GM19351 (cell line): ENCODE results near the gene MYH10.
"Not testable (repeated sequence)": the region's sequence is repeated elsewhere in the genome, so short reads cannot be mapped to it uniquely, and the experiment has no call there.

Source experiments
- ATAC-seq: cut with Tn5 transposase; IDR thresholded peaks from one replicate; pipeline ENCODE4 v1.9.1; 2021; ENCODE audit warnings: mild to moderate bottlenecking, moderate library complexity; ENCODE audit not compliant: unreplicated experiment

The MYH10 gene

DNA sequence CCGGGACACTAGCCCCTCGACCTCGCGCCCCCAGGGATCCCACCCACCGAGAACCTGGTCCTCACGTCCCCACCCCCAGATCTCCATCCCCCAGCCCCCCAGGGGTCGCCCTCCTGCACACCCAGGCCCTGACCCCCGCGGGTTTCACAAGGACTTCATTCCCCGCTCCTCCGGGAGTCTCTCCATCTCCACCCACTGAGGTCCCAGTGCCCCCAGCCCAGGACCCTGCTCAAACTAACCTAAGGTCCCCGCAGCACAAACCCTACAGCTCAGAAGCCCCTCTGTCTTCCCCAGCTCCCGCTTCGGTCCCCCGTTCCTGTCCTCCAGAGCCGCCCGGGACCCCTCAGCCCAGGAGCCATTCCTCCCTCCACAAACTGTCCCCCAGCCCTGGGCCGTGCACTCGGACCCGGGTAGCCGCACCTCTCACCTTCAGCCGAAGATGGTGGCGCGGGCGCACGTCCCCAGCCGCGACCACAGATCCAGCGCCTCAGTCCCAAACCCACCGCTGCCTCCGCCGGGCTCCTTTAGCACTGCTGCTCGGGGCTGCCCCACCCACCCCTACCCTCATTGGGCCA is at the start of gene MYH10:
TSS of gene MYH10 (minus strand) at position 499 of the 575 bp plus-strand sequence. CDS start 7,479 bp downstream, outside the sequence.
- ATAC-seq: no peak

DNA sequence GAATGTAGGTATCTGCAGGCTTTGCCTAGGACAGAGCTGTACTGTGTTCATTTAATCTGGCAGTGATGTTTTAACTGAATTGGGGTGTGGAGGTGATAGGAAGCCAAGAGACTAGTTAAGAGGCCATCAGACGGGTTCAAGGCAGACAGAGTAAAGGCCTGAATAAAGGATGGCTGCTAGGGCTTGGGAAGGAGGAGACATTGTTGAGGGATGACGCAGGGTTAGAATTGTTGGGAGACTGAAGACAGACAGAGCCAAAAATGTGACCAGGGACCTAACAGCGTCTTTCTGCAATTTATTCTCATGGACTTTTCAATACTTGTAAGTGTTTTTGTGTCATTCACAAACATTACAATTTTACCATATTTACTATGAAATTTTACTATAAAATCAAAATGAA is 48.6 kb upstream of the MYH10 start:
- ATAC-seq: no peak

DNA sequence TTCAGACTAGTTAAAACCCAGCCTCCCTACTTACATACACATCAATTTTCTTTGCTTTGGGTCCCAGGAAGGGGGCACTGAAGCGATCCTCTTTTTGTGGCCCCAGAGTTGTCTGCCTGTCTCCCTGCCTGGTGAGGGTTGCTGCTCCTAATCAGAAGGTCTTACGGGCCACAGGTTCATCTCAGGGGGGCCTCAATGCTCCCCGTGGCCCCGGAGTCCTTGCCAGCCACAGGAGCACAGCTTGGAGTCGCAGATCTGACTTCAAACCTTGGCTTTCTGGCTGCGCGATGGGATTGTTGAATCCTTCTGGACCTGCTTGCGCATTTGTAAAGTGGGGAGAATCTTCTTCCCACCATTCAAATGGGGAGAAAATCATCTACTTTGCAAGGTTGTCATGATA is 44.8 kb upstream of the MYH10 start:
- no peak for ATAC-seq

DNA sequence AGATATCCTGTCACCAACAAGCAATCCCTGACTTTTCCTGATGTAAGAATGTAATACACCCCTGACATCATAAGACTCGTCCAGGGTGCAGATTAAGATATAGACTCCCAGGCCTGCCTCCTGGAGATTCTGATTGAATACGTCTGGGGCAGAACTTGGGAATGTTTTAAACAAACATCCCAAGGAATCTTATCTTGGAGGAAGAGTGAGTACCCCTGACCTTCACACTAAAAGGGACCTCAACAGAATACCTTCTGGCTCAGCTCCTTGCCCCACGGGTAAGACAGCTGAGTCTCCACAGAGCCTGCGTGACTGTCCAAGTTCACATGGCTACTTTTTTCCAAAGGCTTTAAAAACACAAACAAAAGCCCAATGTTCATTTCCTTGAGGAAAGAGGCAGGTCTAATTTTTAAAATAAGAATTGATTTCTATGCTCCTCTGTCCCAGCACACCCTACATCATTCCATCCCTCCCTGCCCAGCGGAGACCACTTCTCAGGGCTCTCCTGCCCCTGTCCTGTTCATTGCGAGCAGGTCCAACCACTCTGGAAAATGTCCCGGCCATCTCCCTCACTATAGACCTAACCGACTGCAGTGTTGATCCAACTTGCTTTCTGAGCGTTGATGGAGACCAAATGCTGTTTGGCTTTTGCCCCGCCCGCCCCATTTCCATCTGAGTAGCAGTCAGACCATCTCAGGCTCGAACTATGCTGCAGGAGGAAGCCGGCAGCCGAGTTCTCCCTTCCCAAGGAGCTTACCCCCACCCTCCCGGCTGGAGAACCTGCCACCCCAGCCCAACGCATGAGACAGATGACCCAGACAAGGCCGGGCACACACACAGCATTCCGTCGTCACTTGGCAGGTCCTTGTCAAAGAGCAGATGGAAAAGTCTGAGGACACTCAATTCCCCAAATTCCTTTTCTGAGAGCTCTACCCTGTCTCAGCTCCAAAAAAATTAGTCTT is 44.1 kb upstream of the MYH10 start:
- ATAC-seq: no peak

- ATAC-seq: no peak
Observed at GRCh38 chr17:8673612-8674011, 43.1 kb upstream of the MYH10 start.

- ATAC-seq: no peak
Observed at GRCh38 chr17:8672326-8672725, 41.8 kb upstream of the MYH10 start.

- ATAC-seq: no peak
Observed at GRCh38 chr17:8670421-8670820, 39.9 kb upstream of the MYH10 start.

DNA sequence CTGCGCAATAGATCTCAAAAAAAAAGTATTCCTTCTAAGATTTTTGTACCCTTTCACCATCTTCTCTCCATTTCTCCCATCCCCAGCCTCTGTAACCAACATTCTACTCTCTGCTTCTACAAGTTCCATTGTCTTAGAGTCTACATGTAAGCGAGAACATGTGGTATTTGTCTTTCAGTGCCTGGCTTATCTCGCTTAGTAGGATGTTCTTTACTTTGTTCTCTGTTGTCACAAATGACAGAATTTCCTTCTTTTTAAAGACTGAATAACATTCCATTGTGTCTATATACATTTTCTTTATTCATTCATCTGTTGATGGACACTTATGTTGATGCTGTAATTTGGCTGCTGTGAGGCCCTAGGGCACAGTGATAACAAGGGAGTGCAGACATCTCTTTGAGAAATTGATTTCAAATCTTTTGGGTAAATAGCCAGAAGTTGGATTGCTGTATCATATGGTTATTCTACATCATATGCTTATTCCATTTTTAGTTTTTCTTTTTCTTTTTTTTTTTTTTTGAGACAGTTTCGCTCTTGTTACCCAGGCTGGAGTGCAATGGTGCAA is 37.7 kb upstream of the MYH10 start:
- no peak for ATAC-seq

DNA sequence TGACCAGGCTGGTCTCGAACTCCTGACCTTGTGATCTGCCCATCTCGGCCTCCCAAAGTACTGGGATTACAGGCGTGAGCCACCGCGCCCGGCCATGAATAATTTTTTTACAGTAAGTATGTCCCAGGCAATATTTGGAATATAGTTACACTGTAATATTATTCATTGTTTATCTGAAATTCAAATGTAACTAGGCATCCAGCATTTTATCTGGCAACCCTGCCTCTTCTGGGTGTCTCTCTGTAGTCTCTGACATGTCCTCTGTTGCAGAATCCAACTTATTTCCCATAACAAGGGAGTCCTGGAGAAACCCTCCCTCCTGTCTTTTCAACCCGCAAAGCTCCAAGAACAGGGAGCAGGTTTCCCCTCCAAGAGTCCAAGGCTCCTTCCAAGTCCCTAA is 36.9 kb upstream of the MYH10 start:
- ATAC-seq: no peak

GRCh38 chr17:8665684-8666083 is 35.2 kb upstream of the MYH10 start:
- no peak for ATAC-seq

DNA sequence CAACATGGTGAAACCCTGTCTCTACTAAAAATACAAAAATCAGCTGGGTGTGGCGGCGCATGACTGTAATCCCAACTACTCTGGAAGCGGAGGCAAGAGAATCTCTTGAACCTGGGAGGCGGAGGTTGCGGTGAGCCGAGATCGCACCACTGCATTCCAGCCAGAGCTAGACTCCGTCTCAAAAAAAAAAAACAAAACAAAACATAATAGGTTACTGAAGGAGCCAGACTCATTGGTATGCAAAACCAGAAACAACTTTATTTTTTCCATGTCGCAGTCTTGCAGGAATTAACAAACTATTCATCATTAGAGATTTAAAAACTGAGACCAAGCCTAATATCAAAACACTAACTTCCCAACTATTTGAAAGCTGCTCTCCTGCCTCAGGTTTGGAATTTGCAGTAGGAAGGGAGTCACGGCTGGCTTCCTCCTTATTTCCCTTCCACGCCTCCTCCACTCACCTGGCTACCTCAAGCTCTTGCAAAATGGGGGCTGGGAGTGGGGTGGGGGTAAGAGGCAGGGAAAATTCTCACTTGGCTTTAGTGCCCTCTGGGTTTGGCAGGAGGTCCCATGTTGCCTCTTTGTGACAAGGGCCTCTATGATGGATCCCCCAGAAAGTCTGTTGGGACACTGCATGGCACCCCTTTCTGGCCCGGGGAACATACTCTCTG is 34.1 kb upstream of the MYH10 start:
- ATAC-seq: no peak

- ATAC-seq: no peak
Observed at GRCh38 chr17:8662973-8663372, 32.4 kb upstream of the MYH10 start.

GRCh38 chr17:8662076-8662831 is 31.7 kb upstream of the MYH10 start:
- no peak for ATAC-seq

DNA sequence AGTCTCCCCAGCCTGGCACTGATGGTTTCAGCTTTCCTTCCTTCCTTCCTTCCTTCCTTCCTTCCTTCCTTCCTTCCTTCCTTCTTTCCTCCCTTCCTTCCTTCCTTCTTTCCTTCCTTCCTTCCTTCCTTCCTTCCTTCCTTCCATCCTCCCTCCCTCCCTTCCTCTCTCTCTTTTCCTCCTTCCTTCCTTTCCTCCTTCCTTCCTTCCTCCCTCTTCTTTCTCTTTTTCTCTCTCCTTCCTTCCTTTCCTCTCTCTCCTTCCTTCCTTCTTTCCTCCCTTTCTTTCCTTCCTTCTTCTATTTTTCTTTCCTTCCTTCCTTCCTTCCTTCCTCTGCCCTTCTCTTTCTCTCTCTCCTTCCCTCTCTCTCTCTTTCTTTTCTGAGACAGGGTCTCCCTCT is 30.2 kb upstream of the MYH10 start:
- not testable (repeated sequence) for ATAC-seq

- no peak for ATAC-seq
Observed at GRCh38 chr17:8659758-8660410, 29.4 kb upstream of the MYH10 start.

GRCh38 chr17:8658810-8659209 is 28.3 kb upstream of the MYH10 start:
- ATAC-seq: no peak

DNA sequence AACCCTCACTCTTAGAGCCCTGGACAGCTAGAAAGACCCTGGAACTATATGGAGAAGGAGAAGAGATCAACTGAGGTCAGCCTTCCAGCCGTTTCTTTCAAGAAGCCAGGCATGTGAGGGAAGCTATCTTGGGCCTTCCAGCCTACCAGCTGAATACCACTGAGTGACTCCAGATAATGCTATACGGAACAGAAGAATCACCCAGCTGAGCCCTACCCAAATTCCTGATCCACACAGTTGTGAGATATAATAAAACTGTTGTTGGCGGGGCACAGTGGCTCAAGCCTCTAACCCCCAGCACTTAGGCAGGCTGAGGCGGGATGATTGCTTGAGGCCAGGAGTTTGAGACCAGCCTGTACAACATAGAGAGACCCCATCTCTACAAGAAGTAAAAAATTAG is 26.2 kb upstream of the MYH10 start:
- ATAC-seq: no peak

DNA sequence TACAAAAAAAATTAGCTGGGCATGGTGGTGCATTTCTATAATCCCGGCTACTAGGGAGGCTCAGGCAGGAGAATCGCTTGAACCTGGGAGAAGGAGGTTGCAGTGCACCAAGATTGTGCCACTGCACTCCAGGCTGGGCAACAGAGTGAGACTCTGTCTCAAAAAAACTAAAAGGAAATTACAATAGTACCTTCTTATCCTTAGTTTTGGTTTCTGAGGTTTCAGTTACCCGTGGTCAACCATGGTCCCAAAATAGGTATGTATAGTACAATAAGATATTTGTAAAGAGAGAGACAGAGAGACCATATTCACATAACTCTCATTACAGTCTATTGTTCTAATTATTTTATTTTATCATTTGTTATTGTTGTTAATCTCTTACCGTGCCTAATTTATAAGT is 24.3 kb upstream of the MYH10 start:
- no peak for ATAC-seq

GRCh38 chr17:8651013-8651412 is 20.5 kb upstream of the MYH10 start:
- no peak for ATAC-seq

- no peak for ATAC-seq
Observed at GRCh38 chr17:8650119-8650499, 19.6 kb upstream of the MYH10 start.
